Endothelial cell (in vitro differentiated cells): Measurements from ENCODE around the gene PML. TPM values are rescaled to one million over a fixed set of nuclear protein-coding genes. Genes with fewer than 3 reads are reported as not detected.
A peak's percentile ranks its signal among the peaks of the same experiment; 100 is the strongest.
"Not testable (repeated sequence)": the region's sequence is repeated elsewhere in the genome, so short reads cannot be mapped to it uniquely, and the experiment has no call there.

Source experiments
- DNase-seq: peaks from one replicate; pipeline ENCODE4 v3.0.0; 2021; ENCODE audit warnings: low spot score
- H3K27ac Mint-ChIP-seq: one replicate; pipeline ENCODE4 v1.8.0; 2021; ENCODE audit warnings: mixed read lengths, inconsistent platforms; ENCODE audit not compliant: unreplicated experiment
- H3K27me3 Mint-ChIP-seq: one replicate; pipeline ENCODE4 v1.8.0; 2021; ENCODE audit warnings: mild to moderate bottlenecking, moderate library complexity, mixed read lengths, inconsistent platforms; ENCODE audit not compliant: unreplicated experiment
- H3K36me3 Mint-ChIP-seq: one replicate; pipeline ENCODE4 v1.8.0; 2021; ENCODE audit warnings: mild to moderate bottlenecking, low read depth, mixed read lengths, inconsistent platforms; ENCODE audit not compliant: unreplicated experiment
- H3K4me1 Mint-ChIP-seq: one replicate; pipeline ENCODE4 v1.8.0; 2021; ENCODE audit warnings: mild to moderate bottlenecking, mixed read lengths, inconsistent platforms; ENCODE audit not compliant: unreplicated experiment
- H3K4me3 Mint-ChIP-seq: one replicate; pipeline ENCODE4 v1.8.0; 2021; ENCODE audit warnings: mild to moderate bottlenecking, mixed read lengths, inconsistent platforms; ENCODE audit not compliant: unreplicated experiment
- H3K9me3 Mint-ChIP-seq: one replicate; pipeline ENCODE4 v1.8.0; 2021; ENCODE audit warnings: mixed read lengths, inconsistent platforms; ENCODE audit not compliant: unreplicated experiment
- CTCF ChIP-seq: fragments of 200-600 bp; sonication (generic); IDR thresholded peaks from one replicate; pipeline ENCODE4 v1.5.0; 2021; ENCODE audit warnings: antibody characterized with exemption; ENCODE audit not compliant: unreplicated experiment
- total RNA-seq: library from RNA; stranded (reverse); fragmentation: NEBNext Ultra II Directional; extraction: Animal tissue kit (Norgen Biotek cat#: 25700); gene quantifications from one replicate; pipeline ENCODE4 v1.2.1, GENCODE V29; 2021; ENCODE audit not compliant: unreplicated experiment

Gene PML
- total RNA-seq, 1 donor from 2014 or later: 161 TPM

GRCh38 chr15:74062236-74062635 is 67.7 kb downstream of the PML start:
- H3K9me3 Mint-ChIP-seq: no peaks in the 10 kb centered on the region
- no peak overlapping the region for H3K4me3 Mint-ChIP-seq
- DNase-seq: no peak
- H3K4me1 Mint-ChIP-seq: no peaks in the 10 kb centered on the region
- H3K36me3 Mint-ChIP-seq: peaks cover 6% of the 10 kb centered on the region
- H3K27ac Mint-ChIP-seq: no peak overlapping the region
- H3K27me3 Mint-ChIP-seq: peaks cover 5% of the 10 kb centered on the region
- no peak for TF ChIP-seq CTCF

- TF ChIP-seq CTCF: no peak
- H3K27me3 Mint-ChIP-seq: peaks cover 5% of the 10 kb centered on the region
- no peaks in the 10 kb centered on the region for H3K9me3 Mint-ChIP-seq
- H3K4me3 Mint-ChIP-seq: no peak overlapping the region
- no peaks in the 10 kb centered on the region for H3K4me1 Mint-ChIP-seq
- no peak for DNase-seq
- H3K36me3 Mint-ChIP-seq: peaks cover 6% of the 10 kb centered on the region
- no peak overlapping the region for H3K27ac Mint-ChIP-seq
Measured at GRCh38 chr15:74062671-74063070, 68.2 kb downstream of the PML start.

- not testable (repeated sequence) for H3K4me1 Mint-ChIP-seq, H3K4me3 Mint-ChIP-seq, DNase-seq, H3K36me3 Mint-ChIP-seq, H3K9me3 Mint-ChIP-seq, H3K27me3 Mint-ChIP-seq, H3K27ac Mint-ChIP-seq
Measured at GRCh38 chr15:74063425-74064146, 69.1 kb downstream of the PML start.

DNA sequence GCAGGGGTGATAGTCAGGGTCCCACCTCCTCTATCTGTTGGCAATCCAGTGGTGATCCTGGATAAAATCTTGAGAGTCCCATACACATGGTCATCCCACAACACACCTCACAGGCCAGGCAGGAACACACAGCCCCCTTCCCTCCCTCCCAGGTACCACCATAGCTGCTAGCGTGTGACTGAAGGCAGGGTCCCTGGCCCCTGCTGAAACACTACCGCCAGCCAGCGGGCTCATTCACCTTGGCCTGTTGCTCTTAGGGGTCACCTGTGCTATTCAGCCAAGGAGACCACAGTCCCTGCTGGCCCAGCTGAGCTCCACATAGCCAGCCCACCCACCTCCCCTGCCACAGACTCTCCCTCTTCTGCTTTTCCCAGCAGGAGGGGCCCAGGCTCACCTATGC is 69.7 kb downstream of the PML start:
- H3K27me3 Mint-ChIP-seq: not testable (repeated sequence)

GRCh38 chr15:74064822-74065221 is 70.3 kb downstream of the PML start:
- H3K27me3 Mint-ChIP-seq, H3K27ac Mint-ChIP-seq, H3K4me3 Mint-ChIP-seq, H3K36me3 Mint-ChIP-seq, H3K9me3 Mint-ChIP-seq, H3K4me1 Mint-ChIP-seq, DNase-seq: not testable (repeated sequence)

More for the DNA sequence above, 69.7 kb downstream of the PML start:
- H3K4me1 Mint-ChIP-seq, H3K4me3 Mint-ChIP-seq, H3K36me3 Mint-ChIP-seq, DNase-seq, H3K27ac Mint-ChIP-seq, H3K9me3 Mint-ChIP-seq: not testable (repeated sequence)

DNA sequence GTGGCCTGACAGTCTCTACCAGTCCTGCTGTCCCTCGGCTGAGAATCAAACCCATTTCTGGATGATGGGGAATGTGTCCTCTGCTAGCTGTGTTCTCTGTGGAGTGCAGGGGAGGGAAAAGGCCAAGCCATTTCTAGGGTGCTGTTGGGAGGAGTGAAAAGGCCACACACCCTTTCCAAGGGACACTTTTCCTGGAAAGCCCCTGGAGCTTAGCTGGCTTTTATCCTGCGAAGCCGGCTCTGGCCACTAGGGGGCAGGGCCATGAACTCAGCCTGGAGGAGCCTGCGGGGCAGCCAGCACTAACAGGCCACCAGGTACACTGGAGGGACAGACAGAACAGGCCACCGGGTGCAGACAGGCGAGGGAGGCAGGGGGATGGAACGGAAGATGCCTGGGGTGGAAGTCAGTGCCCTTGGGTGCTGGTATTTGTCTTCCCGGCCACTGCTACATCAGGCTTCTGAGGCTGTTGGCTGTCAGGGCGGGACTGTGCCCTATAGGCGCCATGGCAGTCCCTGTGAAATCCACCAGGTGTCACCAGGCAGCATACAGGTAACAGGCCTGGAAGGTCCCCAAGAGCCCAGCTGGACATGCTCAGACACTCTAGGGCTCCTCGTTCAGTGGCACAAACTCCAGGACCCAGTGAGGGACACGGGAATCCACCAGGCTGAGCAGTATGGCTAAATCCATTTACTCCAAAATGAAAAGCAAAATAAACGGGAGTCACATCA is 71.3 kb downstream of the PML start:
- H3K27ac Mint-ChIP-seq, H3K36me3 Mint-ChIP-seq, H3K4me3 Mint-ChIP-seq, H3K27me3 Mint-ChIP-seq, H3K9me3 Mint-ChIP-seq, H3K4me1 Mint-ChIP-seq: not testable (repeated sequence)
- DNase-seq: peak; percentile 78
- peak; percentile 71 for TF ChIP-seq CTCF

GRCh38 chr15:74071645-74072044 is 77.1 kb downstream of the PML start:
- H3K9me3 Mint-ChIP-seq, DNase-seq, H3K4me1 Mint-ChIP-seq, H3K27ac Mint-ChIP-seq, H3K27me3 Mint-ChIP-seq, H3K36me3 Mint-ChIP-seq, H3K4me3 Mint-ChIP-seq: not testable (repeated sequence)

DNA sequence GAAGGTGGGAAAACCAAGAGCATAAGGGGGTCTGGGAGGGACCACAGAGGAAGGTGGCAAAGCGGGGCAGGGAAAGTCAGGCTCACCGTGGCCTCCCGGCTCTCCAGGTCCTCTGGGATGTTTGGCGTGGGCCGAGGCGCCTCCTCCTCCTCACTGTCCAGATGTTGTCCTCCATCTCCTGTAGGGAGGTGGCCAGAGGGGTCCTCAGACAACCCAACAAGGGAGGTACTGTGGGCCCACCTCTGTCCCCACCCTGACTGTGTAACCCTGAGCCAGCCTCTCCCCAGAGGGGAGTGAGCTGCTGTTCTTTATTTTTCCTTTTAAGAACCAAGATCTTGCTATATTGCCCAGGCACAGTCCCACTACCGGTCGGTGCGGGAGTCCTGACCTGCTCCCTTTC is 77.6 kb downstream of the PML start:
- H3K9me3 Mint-ChIP-seq, H3K27me3 Mint-ChIP-seq, DNase-seq, H3K27ac Mint-ChIP-seq, H3K36me3 Mint-ChIP-seq, H3K4me3 Mint-ChIP-seq, H3K4me1 Mint-ChIP-seq: not testable (repeated sequence)

DNA sequence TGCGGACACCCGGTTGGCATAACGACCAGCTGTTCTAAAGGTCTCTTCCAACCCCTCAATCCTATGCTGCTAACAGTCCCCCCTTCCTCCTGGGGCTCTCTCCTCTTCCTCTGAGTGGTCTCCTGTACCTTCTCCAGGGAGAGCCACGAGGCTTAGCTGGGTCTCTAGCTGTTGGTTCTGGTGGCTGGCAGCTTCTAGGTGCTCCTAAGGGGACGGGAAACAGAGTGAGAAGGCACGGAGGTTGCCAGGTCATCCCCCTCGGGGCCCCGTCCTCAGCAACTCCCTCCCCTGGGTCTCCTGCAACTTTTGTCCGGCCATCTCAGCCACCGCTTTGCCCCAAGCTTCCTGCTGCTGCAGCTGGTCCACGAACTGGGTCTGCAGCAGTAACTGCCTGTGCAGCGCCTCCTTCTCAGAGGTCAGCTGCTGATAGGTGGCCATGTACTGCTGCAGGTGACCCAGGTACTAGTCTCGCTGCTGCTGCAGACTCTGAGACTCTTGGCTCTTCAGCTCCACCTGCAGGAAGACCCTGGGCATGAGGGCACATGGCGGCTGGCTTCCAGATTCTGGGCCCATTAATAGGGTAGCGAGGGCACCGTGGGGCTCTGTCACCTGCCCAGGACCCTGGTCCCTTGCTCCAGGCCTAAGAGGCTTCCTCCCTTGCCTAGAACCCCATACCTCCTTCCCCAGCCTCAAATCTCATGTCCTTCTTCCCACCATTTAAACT is 78.3 kb downstream of the PML start:
- not testable (repeated sequence) for H3K4me1 Mint-ChIP-seq, H3K27ac Mint-ChIP-seq, H3K36me3 Mint-ChIP-seq, H3K27me3 Mint-ChIP-seq, H3K9me3 Mint-ChIP-seq, H3K4me3 Mint-ChIP-seq
- DNase-seq: peak; percentile 63
